ENCODE data around the gene UHRF1. TPM values are rescaled to one million over a fixed set of nuclear protein-coding genes. Genes with fewer than 3 reads are reported as not detected.

UHRF1 gene
- total RNA-seq, 2 donors from 2014 or later = 3.8 to 5.3 TPM

DNA sequence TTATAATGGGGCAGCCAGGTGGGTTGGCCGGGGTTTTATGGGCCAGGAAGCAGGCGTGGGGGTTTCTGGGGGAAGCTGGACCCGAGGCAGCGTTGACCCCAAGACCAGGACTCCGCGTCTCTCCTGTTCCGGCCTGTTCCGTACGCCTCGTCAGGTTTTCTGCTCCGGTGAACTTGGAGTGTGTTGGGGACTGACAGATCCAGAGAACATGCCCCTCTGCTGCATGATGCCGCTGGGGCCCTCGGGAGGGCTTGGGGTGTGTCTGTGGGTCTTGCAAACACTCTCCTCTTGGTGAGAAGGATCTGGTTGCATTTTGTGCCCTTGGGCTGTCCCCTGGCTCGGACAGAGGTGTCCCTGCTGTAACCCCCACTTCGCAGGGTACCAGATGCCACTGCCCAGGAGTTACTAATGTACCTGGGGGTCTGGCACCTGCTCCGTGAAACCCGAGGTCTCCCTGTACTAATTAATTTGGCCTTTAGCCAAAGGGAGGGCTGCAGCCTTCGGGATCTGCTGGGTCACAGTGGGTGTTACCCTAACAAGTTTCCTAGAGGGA, 75.2 kb downstream of the UHRF1 start:
- Histone ChIP-seq H3K9me3 (no peaks in the 10 kb centered on the region), H3K27ac (peak overlapping the region; percentile 42 to 85), H3K36me3 (no peaks in the 10 kb centered on the region), H3K4me1 (replicated peaks) (peaks cover 38% of the 10 kb centered on the region), H3K4me3 (no peak overlapping the region), H3K27me3 (replicated peaks; ENCODE audit: insufficient read depth) (no peaks in the 10 kb centered on the region)
- intact Hi-C loops (cut with DNase I) = no loop called here
- DNase-seq (ENCODE audit: low spot score) = no peak
- TF ChIP-seq CTCF (IDR thresholded peaks at IDR 0.05) = no peak
- TF ChIP-seq POLR2A (IDR thresholded peaks at IDR 0.05) = no peak
- no peak for TF ChIP-seq POLR2AphosphoS5 (IDR thresholded peaks at IDR 0.05)
- WGBS = 60% methylated on average over 18 of the region's 18 CpGs

GRCh38 chr19:4985551-4985991, 76.3 kb downstream of the UHRF1 start:
- peaks cover 44% of the 10 kb centered on the region for H3K4me1 ChIP-seq (replicated peaks)
- 75% methylated on average over 22 of the region's 22 CpGs for WGBS
- H3K4me3 ChIP-seq = no peak overlapping the region
- TF ChIP-seq POLR2AphosphoS5 (IDR thresholded peaks at IDR 0.05) = no peak
- TF ChIP-seq CTCF (IDR thresholded peaks at IDR 0.05) = no peak
- TF ChIP-seq POLR2A (IDR thresholded peaks at IDR 0.05) = no peak
- intact Hi-C loops (cut with DNase I) = no loop called here
- H3K9me3 ChIP-seq = no peaks in the 10 kb centered on the region
- no peak for DNase-seq (ENCODE audit: low spot score)
- no peaks in the 10 kb centered on the region for H3K36me3 ChIP-seq
- H3K27ac ChIP-seq = peak overlapping the region; percentile 80 to 85
- H3K27me3 ChIP-seq (replicated peaks; ENCODE audit: insufficient read depth) = no peaks in the 10 kb centered on the region

DNA sequence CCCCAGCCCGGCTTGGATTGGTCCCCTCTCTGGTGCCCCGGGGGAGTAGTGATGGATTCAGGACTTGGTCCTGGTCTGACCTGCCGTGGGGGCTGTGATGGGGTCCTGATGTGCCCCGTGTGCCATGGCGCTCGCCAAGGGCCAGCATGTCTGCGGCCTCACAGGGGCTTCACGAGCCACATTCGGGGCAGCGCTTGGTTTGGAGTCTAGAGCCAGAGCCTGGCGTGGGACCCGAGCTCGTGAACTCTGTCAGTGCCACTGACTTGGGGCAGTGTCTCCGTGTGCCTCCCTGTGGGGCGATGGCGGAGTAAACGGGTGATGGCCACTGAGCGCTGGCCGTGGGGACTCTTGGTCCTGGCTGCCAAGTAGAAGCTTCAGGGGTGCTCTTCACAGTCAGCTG, 76.8 kb downstream of the UHRF1 start:
- H3K4me1 ChIP-seq (replicated peaks) = peaks cover 49% of the 10 kb centered on the region
- 86% methylated on average over 19 of the region's 19 CpGs for WGBS

DNA sequence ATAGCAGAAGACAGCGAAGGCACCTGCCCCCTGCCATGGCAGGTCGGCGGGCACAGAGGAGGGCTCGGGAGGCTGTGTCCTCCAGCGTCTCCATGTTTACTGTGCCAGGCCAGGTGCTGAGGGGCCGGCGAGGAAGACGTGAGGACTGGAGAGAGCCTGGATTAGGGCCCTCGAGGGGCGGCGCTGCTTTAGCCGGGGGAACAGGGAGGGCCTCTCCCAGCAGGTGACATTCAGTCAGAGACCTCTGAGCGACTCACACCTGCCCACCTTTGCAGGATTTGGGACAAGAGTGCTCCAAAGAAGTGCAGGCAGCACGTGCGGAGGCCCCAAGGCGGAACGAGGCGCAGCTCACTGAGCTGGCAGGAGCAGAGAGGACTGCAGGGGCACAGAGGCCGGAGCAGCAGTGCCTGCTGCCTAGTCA, 77.2 kb downstream of the UHRF1 start:
- H3K36me3 ChIP-seq = no peaks in the 10 kb centered on the region
- TF ChIP-seq CTCF (IDR thresholded peaks at IDR 0.05) = no peak
- TF ChIP-seq POLR2AphosphoS5 (IDR thresholded peaks at IDR 0.05) = no peak
- no peak for TF ChIP-seq POLR2A (IDR thresholded peaks at IDR 0.05)
- WGBS = 79% methylated on average over 19 of the region's 19 CpGs
- DNase-seq (ENCODE audit: low spot score) = no peak
- peaks cover 48% of the 10 kb centered on the region for H3K4me1 ChIP-seq (replicated peaks)
- H3K27ac ChIP-seq = peak overlapping the region; percentile 80 to 85
- H3K27me3 ChIP-seq (replicated peaks; ENCODE audit: insufficient read depth) = no peaks in the 10 kb centered on the region
- intact Hi-C loops (cut with DNase I) = no loop called here
- no peaks in the 10 kb centered on the region for H3K9me3 ChIP-seq
- no peak overlapping the region for H3K4me3 ChIP-seq

More for the DNA sequence above, 76.8 kb downstream of the UHRF1 start:
- Histone ChIP-seq H3K9me3 (no peaks in the 10 kb centered on the region), H3K27ac (peak overlapping the region; percentile 80 to 85), H3K27me3 (replicated peaks; ENCODE audit: insufficient read depth) (no peaks in the 10 kb centered on the region), H3K4me3 (no peak overlapping the region), H3K36me3 (no peaks in the 10 kb centered on the region)
- no peak for DNase-seq (ENCODE audit: low spot score)
- intact Hi-C loops (cut with DNase I) = no loop called here
- TF ChIP-seq CTCF (IDR thresholded peaks at IDR 0.05) = no peak
- TF ChIP-seq POLR2A (IDR thresholded peaks at IDR 0.05) = no peak
- no peak for TF ChIP-seq POLR2AphosphoS5 (IDR thresholded peaks at IDR 0.05)

DNA sequence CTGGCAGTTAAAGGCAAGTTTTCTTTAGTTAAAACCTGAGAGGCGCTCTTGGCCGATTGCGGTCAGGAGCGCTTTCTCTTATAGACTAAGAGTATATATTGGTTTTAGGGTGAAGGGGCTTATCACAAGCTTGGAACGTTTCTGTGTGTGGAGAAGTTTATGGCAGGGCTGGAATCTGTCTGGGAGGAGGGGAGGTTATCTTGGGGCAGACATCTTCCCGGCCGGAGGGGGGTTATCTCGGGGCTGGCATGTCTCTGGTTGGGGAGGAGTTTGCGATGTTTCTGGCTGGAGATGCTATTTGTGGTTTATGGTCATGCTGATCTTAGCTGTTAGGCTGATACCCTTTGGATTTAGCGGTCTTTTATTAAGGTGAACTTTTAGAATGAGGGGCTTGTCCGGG, 78.0 kb downstream of the UHRF1 start:
- H3K4me3 ChIP-seq = no peak overlapping the region
- WGBS = 36% methylated on average over 11 of the region's 11 CpGs
- no peak for TF ChIP-seq POLR2A (IDR thresholded peaks at IDR 0.05)
- no peak for TF ChIP-seq POLR2AphosphoS5 (IDR thresholded peaks at IDR 0.05)
- TF ChIP-seq CTCF (IDR thresholded peaks at IDR 0.05) = no peak
- H3K4me1 ChIP-seq (replicated peaks) = peaks cover 46% of the 10 kb centered on the region
- intact Hi-C loops (cut with DNase I) = no loop called here
- H3K27ac ChIP-seq = peak overlapping the region; percentile 80 to 85
- H3K36me3 ChIP-seq = no peaks in the 10 kb centered on the region
- H3K27me3 ChIP-seq (replicated peaks; ENCODE audit: insufficient read depth) = no peaks in the 10 kb centered on the region
- H3K9me3 ChIP-seq = no peaks in the 10 kb centered on the region
- DNase-seq (ENCODE audit: low spot score) = no peak

All from prostate gland (tissue), 2 donors.